ENCODE measurements around the gene ZNF511.

DNA sequence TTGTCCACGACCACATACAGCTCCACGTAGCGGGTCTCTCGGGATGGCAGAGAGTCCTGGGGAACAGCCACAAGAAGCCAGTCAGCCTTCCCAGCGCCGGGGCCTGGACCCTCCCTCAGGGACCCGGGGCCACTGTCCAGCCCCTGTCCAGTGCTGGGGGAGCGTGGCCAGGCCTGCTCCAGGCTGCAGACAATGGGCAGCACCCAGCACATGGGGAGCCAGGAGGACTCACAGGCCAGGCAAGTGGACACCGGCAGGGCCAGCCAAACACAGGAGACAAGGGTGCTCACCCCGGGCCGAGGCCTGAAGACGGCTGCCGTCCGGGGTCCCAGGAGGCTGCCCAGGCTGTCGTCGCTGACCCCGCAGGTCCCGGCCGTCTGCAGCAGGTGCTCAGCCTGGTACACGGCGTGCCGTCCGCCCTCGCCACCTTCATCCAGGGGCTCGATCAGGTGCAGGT lies 35.7 kb upstream of the ZNF511 start:
- TF ChIP-seq POLR2A (IDR thresholded peaks at IDR 0.05; ENCODE audit: extremely low read depth, insufficient read length): no peak
- TF ChIP-seq, protein P1, sequence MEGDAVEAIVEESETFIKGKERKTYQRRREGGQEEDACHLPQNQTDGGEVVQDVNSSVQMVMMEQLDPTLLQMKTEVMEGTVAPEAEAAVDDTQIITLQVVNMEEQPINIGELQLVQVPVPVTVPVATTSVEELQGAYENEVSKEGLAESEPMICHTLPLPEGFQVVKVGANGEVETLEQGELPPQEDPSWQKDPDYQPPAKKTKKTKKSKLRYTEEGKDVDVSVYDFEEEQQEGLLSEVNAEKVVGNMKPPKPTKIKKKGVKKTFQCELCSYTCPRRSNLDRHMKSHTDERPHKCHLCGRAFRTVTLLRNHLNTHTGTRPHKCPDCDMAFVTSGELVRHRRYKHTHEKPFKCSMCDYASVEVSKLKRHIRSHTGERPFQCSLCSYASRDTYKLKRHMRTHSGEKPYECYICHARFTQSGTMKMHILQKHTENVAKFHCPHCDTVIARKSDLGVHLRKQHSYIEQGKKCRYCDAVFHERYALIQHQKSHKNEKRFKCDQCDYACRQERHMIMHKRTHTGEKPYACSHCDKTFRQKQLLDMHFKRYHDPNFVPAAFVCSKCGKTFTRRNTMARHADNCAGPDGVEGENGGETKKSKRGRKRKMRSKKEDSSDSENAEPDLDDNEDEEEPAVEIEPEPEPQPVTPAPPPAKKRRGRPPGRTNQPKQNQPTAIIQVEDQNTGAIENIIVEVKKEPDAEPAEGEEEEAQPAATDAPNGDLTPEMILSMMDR (IDR thresholded peaks at IDR 0.05; ENCODE audit: low read depth, low read length): no peak

Measured in NB4 (cell line).